CD4-positive, alpha-beta T cell treated with Interferon alpha-2 for 1 hour (primary cell): ENCODE measurements around the gene CACHD1.

Source experiments
- DNase-seq, 2 donors: peaks; one replicate each; pipeline ENCODE4 v3.0.0-alpha.2; 2020 to 2022

CACHD1 gene

DNA sequence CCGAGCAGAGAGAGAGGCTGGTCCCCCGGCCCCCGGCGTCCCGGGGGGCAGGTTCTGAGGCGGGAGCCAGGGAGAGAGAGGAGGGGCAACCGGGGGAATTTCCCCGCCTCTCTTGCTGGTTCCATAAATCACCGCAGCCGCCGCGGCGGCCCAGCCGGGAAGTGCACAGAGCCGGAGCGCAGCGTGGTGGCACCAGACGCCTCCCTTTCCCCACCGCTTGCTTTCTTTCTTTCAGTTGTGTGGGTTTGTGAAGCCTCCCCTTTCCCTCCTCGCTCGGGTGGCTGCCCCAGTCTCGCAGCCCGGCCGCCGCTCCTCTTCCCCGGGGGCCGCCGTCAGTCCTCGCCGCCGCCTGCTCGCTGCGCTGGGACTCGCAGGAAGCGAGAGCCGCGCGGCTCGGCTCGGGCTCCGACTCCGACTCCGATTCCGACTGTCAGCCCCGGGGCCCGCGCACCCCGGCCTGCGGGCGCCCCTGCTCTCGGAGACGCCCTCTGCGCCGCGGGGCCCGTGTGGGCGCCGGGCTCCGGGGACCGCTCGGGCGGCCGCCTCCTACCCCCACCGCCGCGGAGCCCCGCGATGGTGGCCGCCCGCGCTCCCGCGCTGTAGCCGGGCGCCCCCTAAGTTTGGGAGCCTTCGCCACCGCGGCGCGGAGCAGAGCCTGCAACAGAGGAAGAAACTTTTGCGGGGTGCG, at the start of gene CACHD1:
TSS of gene CACHD1 (plus strand) at position 153 of the 688 bp plus-strand sequence. CDS start 616 bp downstream, outside the sequence.
- peak; percentile 44 to 53 for DNase-seq

- no peak for DNase-seq
These were observed 48.6 kb upstream of the CACHD1 start for GRCh38 chr1:64421377-64421776.

- no peak for DNase-seq
These were observed 46.4 kb upstream of the CACHD1 start for GRCh38 chr1:64423526-64423925.

GRCh38 chr1:64424412-64424811, 45.5 kb upstream of the CACHD1 start:
- DNase-seq, result no peak

- DNase-seq, result no peak
These were observed 44.4 kb upstream of the CACHD1 start for GRCh38 chr1:64425521-64425920.

GRCh38 chr1:64426681-64427080, 43.2 kb upstream of the CACHD1 start:
- no peak for DNase-seq

- DNase-seq, result no peak
These were observed 42.0 kb upstream of the CACHD1 start for GRCh38 chr1:64427879-64428278.

DNA sequence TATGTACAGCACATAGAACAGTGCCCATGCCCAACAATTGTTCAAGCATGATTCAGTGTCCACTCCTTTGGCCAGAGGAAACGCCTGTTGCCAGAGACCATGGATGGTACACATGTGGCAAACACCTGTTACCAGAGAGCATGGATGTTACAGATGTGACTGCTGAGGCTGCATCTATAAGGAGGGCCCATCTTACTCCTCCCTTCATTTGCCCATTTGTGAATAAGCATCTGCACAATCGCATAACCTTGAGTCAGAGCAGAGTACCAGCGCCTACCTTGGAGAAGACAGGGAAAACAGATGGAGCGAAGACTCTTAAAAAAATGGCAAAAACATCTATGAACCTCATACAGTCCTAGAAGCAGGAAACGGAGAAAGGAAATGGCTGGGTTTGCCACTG, 36.6 kb upstream of the CACHD1 start:
- no peak for DNase-seq

DNA sequence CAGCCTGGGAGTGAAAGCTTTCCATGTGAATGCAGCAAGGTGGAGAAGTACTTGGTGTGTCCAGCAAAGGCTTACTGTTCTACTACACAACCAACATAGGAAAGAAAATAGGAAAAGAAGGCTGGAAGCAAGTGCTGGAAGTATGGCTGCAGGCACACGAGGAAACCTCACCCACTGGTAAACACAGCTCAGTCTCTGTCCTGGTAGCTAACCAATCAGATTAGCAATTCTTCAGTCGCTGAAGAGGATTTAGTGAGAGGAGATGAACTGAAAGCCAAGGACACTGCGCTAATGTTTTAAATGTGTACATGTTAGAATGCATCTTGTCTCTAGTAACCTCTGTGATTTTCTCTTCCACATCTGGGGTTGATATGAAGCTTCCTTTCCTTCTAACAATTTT, 36.2 kb upstream of the CACHD1 start:
- DNase-seq, result no peak

DNA sequence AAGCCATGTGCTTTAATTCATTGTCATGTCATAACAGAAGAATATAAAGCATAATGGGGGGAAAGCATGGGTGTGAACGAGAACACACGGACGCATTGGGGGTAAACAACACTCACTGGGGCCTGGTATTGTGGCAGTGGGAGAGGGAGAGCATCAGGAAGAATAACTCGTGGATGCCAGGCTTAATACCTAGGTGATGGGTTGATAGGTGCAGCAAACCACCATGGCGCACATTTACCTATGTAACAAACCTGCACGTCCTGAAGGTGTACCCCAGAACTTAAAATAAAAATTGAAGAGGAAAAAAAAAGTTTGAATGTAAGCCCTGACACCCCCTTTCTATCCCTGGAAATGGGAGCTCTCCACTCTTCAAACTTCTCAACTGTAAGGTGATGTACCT, 34.9 kb upstream of the CACHD1 start:
- no peak for DNase-seq

DNA sequence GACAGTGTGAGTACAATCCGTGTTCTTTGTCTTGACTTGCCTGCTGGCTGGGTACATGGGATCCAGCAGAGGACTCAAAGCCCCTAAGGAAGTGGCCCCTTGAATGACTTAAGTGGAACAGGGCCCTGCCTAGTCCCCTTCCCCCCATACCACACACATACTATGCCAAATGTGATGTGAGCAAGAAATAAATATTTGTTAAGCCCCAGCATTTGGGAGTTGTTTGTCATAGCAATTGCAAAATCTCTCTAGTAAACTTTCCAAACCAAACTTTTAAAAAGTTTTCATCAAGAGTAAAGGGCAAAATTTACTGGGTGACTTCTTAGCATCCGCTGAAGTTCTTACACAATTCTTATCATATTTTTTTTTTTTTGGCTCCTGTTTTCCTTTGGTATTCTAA, 32.5 kb upstream of the CACHD1 start:
- no peak for DNase-seq

DNA sequence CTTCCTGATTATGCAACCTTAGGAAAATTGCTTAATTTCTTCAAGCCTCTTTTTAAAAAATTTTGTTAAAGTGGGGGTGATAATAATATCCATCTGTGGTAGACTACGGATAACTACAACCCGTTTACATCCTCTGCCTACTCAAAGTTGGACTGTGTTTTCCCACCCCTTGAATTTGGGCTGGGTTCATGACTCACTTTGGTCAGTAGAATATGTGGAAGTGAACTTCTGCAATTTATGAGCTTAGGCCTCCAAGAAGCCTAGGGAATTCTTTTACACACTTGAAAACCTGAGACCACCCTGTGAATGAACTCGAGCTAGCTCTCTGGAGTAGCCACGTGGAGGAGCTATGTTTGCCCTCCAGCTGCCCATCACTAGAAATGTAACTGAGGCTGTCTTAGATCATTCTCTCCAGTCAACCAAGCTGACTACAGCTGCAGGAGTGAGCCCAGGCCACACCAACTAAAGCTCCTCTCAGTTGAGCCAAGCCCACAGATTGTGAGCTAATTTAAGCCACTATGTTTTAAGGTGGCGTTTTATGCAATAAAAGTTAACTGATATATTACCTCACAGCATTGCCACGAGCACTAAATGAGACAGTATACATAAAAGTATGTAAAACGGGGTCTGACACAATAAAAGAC, 29.6 kb upstream of the CACHD1 start:
- DNase-seq, result no peak

- no peak for DNase-seq
These were observed 18.5 kb upstream of the CACHD1 start for GRCh38 chr1:64451440-64451839.

DNA sequence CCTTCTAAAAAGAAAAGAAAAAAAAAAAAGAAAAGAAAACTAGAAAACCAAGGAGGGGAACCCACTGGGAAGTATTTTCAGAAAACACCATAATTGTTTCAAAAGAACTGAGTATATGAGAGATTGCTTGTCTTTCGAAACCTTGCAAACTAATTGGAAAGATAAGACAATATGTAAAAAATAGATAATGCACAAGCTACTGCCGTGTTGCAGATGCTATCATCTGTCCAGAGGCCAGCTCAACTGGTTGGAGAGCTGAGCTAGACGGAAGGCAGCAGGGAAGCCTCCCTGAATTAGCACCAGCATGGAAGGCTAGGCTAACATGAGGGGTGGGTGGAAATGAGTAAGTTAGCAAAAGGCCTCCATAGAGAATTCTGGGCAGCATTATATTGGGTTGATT, 16.2 kb upstream of the CACHD1 start:
- no peak for DNase-seq

DNA sequence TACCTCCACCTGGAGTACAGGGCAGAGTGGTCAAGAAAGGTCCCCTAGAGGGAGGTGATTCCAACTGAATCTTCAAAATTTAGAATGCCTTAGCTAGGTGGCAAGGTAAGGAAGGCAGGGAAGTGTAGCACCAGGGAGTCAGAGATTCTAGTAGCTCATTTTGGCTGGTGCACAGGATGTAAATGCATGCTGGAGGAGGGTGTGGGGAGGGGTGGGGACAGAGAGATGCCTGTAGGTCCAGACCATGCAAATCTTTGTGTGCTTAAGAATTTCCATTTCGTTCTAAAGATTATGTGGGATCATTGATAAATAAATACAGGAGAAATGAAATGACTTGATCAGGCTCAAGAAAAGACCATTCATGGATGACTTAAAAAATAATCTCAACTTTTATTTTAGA, 11.0 kb upstream of the CACHD1 start:
- DNase-seq, result no peak

DNA sequence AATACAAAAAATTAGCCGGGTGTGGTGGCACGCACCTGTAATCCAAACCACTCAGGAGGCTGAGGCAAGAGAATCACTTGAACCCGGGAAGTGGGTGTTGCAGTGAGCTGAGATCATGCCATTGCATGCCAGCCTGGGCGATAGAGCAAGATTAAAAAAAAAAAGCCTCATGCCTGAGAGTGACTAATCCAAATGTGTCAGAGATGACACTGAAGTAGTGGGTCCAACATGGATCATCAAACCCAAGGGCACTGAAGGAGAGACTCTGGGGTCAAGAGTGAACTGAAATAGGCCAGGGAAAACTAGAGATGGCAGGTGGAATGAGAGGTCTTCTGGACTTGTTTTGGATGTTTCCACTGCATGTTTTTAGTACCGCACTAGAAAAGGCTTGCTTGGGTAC, 10.2 kb upstream of the CACHD1 start:
- DNase-seq, result no peak

DNA sequence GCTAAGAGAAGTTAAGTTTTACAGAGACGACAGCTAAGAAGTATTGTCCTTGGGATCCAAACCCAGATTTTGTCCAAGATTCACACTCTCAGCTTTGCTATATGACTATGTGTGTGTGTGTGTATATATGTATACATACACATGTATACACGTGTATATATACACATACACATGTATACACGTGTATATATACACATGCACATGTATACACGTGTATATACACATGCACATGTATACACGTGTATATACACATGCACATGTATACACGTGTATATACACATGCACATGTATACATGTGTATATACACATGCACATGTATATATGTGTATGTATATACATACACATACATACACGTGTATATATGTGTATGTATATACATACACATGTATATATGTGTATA, 3.9 kb upstream of the CACHD1 start:
- DNase-seq, result no peak

GRCh38 chr1:64469116-64469976, 583 bp upstream of the CACHD1 start:
- no peak for DNase-seq

- DNase-seq, result no peak
These were observed 812 bp downstream of the CACHD1 start for GRCh38 chr1:64470665-64471217.

DNA sequence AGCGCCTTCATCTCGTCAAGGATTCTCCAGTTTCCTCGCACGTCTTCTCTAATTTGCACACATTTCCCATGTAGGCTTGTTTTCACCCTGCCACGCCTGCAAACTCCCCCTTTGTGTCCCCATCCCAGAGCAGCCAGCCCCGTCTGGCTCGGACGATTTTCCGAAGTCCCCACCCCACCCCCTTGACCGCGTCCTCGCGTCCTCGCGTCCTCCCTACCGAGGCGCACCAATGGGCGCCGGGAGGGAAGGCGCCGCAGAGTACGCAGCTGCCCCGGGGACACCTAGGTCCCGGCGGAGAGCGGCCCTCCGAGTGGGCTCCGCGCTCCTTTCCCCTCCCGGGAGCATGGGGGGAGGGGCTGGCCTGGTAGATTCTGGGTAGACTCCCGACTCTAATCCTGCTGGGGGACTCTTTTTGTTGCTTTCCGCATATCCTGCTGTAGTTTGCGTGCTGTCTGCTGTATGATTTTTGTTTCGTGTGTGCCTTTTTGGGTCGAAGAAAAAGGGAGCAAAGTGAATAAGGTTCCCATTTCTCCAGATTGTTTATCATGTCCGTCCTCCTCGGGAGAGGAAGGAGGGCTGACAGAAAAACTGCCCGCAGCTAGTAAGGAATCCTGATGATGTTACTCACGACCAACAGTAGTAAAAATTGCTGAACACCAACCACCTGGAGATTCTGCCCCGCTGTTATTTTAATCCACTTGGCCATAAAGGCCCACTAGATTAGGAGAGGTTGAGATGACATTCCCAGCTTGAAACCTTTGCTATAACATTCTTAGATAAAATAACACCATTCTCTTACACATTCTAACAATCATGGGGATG, 1.5 kb downstream of the CACHD1 start:
- DNase-seq, result no peak

DNA sequence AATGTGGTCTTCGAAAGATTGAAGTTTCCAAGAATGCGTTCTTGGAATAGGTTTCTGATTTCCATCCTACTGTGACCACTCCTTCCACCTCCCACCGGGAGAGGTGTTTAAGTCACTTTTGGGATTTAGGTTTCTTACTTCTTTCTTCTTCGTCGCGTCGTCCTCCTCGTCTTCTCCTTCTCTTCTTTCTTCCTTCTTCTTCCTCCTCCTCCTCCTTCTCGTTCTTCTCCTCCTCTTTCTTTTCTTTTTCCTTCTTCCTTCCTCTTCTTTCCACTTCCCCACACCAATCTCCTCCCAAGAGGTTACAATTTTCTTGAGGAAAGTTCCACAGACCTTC, 2.1 kb downstream of the CACHD1 start:
- DNase-seq, result no peak

GRCh38 chr1:64472805-64473204, 2.9 kb downstream of the CACHD1 start:
- no peak for DNase-seq

GRCh38 chr1:64473367-64473766, 3.4 kb downstream of the CACHD1 start:
- DNase-seq, result no peak
